ENCODE data around the gene LFNG.
"Not testable (repeated sequence)": the region's sequence is repeated elsewhere in the genome, so short reads cannot be mapped to it uniquely, and the experiment has no call there.

LFNG gene

DNA sequence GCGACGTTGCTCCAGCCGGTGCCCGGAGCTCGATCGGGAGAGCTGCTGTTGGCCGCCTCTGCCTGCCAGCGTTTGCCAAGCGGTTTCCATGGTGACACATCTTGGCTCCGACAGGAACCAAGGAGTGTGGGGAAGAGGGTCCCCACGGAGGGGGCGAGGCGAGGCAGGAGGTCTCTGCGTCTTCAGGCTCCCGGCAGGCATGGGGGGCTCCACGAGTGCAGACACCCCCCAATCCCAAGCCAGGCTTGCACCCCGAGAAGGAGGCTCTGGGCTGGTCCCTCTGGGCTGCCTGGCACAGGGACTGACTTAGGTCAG lies 12.2 kb downstream of the LFNG start:
- not testable (repeated sequence) for DNase-seq

DNA sequence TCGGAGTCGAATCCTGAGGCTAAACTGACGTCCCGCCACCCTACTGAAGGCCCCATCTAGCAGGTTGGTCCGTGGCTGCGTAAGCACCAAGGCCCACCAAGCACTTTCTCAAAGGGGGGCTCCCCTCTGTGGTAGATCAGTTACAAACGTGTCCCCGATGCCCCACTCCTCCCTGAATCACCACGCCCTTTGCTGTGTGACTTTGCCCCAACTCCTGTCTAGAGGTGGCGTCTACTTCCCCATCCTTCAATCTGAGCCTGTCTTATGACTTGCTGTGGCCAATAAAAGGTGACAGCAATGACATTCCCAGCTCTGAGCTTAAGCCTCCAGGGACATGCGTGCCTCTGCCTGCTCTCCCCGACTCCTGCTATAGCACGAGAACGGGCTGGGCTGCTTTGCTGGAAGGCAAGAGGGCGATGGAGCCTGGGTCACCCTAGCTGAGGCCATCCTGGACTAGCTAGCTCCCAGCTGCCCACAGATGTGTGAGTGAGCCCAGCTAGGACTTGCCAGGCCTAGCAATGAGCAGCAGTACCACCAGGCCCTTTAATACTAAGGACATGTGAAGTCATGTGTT lies 12.7 kb downstream of the LFNG start:
- DNase-seq, result not testable (repeated sequence)

DNA sequence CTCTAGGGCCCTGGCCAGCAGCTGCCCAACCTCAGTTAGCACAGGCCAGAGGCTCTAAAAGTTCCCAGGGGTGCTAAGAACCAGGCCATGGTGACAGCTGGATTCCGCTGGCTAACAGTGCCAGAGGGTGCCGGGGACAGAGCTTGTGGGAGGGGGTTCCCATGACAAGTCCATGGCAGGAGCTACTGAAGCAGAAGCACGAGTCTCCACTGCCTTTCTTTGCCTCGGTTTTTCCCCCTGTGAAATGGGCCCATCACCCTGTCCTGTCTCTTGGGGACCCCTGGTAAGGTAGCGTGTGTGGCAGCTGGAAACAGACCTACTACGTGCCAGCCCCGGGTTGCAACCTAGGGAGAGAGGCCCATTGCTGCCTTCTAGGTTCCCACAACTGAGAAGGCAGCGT lies 13.2 kb downstream of the LFNG start:
- DNase-seq, result not testable (repeated sequence)

DNA sequence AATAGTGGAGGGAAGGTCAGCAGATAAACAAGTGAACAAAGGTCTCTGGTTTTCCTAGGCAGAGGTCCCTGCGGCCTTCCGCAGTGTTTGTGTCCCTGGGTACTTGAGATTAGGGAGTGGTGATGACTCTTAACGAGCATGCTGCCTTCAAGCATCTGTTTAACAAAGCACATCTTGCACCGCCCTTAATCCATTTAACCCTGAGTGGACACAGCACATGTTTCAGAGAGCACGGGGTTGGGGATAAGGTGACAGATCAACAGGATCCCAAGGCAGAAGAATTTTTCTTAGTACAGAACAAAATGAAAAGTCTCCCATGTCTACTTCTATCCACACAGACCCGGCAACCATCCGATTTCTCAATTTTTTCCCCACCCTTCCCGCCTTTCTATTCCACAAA lies 14.0 kb downstream of the LFNG start:
- DNase-seq, result not testable (repeated sequence)

DNA sequence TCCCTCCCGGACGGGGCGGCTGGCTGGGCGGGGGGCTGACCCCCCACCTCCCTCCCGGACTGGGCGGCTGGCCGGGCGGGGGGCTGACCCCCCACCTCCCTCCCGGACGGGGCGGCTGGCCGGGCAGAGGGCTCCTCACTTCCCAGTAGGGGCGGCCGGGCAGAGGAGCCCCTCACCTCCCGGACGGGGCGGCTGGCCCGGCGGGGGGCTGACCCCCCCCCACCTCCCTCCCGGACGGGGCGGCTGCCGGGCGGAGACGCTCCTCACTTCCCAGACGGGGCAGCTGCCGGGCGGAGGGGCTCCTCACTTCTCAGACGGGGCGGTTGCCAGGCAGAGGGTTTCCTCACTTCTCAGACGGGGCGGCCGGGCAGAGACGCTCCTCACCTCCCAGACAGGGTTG lies 14.6 kb downstream of the LFNG start:
- DNase-seq, result not testable (repeated sequence)

DNA sequence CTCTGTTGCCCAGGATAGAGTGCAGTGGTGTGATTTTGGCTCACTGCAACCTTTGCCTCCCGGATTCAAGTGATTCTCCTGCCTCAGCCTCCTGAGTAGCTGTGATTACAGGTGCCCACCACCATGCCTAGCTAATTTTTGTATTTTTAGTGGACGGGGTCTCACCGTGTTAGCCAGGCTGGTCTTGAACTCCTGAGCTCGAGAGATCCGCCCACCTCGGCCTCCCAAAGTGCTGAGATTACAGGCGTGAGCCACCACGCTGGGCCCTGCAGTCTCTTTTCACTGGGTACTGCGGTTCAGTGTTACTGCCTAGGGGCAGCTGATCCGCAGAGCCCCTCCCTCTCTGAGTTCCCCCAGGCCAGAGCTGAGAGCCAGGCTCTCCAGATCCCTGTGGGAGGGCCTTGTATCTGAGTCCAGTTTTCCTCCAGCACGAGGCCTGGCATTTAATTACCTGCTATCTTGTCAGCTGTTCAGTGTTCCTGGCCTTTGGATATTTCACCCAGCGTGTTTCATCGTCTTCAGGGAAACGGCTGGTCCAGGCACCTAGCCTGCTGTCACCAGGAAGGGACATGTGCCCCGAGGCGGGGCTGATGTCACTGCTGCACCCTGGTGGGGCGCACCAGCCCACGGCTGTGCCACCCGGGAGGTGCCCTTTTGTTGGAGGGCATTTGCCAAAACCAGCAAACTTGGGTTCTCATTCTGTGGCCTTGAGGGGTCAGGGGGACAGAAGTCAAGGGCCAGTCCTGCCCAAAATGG lies 16.5 kb downstream of the LFNG start:
- DNase-seq, result not testable (repeated sequence)

DNA sequence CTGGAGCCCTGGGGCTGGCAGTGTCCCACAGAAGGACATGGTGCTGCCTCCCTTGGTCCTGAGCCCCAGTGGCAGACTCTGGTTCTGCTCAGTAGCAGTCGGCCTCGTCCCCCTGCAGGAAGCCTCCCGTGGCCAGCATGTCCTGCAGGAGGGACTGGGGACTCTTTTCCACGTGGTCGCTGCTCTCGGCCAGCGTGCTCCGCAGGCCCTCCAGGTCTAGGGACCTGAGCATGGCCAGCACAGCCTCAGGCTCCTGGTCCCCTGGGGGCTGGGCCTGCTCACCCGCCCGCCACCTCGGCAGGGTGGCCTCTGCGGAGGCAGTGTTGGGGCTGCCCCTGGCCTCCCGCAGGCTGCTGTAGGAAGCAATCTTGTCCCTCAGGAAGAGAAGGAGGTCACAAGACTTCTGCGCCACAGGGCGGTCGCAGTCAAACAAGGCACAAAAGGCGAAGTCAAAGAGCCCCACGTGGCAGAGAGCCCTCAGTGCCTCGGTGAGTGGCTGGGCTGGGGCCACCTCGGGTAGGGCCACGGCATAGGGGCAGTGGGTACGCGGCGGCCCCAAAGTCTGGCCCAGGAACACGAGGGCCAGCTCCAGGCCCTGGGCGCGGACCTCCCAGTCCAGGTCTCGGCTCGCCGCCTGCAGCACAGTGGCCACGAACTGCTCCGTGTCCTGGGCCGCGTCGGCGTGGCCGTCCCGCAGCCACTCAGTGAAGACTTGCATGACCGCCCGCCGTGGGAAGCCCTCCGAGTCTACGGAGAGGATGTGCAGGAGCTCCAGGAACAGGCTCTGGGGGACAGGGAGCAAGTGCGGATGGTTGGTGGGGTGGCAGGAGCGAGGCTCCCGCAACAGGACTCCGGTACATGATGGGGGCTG lies 18.6 kb downstream of the LFNG start:
- no peak for DNase-seq

DNA sequence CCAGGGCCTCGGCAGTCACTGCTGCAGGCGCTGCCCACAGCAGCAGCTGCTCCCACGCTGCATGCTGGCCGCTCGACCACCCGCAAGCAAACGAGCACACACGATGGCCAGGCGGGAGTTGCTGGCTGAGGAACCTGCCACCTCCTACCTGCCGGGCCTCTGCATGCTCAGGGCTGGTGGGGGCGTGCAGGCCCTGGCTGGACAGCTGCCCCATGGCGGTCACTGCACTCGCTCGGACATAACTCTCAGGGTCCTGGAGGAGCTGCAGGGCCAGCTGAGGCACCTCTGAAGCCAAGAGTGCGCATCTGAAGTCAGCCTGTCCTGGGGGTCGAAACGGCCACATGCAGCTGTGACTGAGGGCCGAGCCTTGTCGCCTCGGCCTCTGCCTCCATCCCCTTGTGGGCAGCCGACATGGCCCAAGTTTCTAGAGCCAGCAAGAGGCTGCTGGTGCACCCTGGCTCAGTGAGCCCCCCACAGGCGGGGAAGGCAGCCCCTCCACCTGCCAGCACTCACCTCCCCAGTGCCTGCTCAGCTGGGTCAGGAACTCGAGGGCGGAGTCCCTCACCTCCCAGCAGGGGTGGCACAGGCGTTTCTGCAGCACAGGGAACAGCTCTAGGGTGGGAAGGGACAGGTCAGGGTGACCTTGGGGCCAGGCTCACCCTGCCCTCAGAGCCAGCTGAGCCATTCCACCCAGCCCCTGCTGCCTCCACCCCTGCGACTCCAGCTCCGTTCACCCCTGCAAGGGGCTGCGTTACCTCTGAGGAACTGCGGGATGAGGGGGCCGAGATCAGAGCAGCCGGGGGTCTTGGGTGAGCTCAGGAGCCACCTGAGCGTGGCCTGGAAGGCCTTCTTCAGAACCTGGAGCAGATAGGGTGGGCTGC lies 19.7 kb downstream of the LFNG start:
- DNase-seq, result no peak

DNA sequence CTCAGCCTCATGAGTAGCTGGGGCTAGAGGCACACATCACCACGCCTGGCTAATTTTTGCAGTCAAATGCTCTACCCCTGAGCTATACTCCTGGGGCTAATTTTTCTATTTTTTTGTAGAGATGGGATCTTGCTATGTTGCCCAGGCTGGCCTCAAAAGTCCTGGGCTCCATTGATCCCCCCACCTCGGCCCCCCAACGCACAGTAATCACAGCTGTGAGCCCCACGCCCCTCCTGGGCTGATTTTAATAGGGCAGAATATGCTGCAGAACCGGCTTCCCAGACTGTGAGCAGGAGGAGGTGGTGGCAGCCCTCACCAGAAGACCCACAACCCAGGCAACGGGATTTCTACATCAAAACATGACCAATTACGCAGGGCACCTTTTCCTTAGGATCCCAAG lies 20.6 kb downstream of the LFNG start:
- DNase-seq, result no peak

DNA sequence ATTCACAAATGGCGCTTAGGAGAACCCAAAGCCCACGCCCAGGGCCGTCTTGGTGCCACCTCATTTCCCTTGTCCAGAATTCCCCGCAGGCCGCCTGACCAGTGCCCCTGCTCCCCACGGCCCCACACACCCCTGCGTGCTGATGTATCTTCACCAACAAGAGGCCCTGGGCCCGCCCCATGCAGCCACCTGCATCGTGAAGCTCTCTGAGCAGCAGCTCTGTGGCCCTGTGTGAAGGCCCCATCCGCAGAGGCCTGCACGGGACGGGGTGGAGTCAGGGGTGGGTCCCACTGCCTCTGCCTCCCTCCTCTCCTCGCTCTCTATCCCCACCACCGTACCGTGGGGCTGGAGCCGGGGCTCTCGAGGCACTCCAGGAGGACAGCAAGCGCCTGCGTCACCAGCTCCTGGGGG lies 21.1 kb downstream of the LFNG start:
- no peak for DNase-seq

DNA sequence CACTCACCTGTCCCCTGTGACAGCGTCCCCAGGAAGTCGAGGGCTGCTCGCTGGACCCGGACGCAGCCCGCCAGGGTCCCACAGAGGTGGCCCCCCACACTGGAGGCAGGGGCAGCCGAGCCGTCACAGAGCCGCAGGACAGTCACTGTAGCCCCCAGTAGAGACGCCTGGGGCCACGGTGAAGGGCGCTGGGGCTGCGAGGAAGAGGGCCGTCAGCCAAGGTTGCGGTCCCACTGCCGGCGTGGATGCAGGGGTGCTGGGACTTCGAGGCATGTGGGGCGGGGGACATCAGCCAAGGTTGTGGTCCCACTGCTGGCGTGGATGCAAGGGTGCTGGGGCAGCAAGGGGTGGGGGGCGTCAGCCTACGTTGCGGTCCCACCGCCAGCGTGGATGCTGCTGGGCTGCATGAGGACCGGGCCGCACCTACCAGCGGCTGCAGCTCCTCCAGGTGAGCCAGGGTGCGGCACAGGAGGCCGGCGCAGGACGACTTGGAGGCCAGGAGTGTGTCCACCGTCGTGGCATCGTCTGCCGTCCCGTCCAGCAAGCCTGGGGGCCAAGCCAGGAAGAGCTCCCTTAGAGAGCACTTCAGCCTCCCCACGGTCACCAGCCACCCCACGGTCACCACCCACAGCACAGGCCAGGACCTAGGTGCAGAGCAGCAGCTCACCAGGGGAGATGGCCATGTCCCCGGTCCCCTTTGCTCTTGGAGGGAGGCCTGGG lies 21.9 kb downstream of the LFNG start:
- DNase-seq, result no peak

DNA sequence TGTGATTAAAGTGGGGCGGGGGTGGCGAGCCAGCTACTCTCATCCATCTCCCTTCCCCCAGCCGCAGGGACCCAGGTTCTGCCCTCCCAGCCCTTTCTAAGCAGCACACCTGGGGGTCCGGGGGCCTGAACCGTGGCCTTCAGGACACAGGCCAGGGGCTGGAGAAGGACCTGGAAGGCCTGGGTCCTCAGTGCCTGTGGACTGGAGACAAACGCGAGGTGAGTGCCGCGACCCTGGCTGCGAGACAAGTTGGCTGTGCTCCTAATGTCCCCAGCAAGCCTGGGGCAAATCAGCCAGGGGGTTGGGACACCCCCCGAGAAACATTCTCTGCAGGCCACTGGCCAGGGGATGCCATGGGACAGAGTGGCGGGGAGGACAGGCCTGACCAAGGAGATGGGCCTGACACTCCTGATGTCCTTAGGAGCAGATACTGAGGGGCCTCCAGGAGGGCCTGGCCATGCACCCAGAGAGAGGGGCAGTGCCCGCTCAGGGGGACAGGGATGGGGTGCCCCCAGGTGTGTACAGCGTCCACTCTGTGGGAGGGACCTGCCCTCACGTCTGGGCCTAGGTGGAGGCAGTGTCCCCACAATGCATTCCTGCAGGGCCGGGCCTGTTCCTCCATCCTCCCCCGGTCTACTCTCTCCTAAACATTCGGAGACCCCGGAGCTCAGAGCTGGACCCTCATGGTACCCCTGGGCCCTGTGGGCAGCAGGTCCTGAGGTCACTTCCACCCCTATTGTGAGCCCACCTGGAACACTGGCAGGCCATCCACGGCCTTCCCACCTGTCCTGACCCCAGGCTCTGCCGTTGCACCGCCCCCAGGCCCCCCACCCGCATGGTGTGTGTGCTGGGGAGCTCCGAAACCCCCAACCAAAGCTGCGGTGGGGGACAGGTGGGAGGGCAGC lies 22.7 kb downstream of the LFNG start:
- no peak for DNase-seq

DNA sequence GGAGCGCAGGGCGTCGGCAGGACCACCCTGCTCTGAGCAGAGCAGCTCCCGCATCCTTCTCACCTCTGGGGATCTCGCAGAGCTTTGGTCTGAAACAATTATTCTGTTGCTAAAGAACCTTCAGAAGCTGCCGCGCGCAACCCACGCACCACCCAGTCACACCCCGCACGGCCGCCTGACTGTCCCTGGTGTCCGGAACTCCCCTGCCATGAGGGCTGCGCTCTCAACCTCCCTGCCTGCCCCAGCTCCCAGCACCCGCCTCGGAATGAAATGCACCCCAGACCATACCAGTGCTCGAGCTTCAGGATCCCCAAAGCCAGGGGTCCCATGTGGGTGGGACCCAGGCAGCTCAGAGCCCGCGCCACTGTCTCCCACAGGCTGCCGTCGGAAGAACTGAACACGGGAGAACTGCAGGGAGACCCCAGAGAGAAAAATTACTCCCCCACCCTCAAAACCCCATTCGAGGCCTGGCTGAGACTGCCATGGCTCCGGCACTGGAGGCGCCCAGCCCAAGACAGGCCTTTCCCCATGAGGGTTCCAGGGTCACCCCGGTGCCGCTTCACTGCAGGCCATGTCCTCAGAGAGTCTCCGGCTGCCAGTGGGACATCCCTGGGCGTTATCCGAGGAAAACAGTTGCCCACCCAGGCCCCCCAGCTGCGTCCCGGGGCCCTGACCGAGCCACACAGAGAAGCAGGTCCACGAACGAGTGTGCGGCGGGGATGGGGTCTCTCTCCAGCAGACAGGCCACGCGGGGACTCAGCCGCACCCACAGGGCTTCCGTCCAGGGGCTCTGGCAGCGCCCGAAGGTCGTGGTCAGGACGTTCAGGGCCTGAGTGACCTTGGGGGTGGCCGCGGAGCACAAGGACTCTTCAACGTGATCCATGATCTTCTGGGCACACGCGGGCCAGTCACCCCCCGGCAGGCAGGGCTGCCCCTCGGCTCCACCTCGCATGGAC lies 23.6 kb downstream of the LFNG start:
- DNase-seq, result no peak

DNA sequence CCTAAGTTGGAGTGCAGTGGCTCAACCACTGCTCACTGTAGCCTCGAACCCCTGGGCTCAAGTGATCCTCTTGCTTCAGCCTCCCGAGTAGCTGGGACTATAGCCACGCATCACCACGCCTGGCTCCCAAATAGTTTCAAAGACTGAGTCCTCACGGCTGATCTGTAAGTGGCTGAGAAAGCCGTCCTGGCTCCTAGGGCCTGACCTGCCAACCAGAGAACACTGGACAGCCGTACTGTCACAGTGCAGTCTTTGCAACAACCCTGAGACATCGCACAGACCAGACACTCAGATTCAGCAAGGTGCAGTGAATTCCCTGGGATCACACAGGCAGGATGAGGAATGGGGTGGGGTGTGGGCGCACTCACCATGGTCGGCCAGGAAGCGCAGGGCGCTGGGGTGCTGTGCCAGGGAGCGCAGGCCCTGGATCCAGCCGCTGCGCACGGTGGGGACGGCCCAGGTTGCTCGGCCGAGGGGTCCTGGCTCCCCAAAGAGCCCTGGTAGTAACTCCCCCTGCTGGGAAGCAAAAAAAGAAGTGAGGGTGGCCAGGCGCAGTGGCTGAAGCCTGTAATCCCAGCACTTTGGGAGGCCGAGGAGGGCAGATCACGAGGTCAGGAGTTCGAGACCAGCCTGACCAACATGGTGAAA lies 25.1 kb downstream of the LFNG start:
- no peak for DNase-seq

DNA sequence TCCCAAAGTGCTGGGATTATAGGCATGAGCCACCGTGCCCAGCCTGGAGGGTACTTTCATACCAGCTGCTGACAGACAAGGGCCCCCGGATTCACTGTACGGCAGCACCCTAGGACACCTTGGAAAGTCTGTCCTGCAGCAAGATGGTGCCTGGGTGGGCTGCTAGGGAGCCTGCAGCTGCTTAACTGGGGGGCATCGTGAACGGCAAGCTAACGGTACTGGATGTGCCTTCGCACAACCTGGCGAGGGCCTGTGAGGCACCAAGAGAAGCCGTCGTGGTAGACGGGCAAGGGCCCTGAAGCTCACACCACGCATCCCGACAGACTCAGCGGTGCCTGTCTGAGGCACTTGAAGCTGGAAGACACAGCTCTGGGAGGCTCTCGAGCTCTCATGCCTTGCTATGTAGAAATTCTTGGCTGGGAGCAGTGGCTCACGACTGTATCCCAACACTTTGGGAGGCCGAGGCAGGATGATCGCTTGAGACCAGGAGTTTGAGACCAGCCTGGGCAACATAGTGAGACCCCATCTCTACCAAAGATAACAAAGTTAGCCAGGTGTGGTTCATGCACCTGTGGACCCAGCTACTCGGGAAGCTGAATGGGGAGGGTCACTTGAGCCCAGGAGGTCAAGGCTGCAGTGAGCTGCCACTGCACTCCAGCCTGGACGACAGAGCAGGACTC lies 26.3 kb downstream of the LFNG start:
- no peak for DNase-seq

DNA sequence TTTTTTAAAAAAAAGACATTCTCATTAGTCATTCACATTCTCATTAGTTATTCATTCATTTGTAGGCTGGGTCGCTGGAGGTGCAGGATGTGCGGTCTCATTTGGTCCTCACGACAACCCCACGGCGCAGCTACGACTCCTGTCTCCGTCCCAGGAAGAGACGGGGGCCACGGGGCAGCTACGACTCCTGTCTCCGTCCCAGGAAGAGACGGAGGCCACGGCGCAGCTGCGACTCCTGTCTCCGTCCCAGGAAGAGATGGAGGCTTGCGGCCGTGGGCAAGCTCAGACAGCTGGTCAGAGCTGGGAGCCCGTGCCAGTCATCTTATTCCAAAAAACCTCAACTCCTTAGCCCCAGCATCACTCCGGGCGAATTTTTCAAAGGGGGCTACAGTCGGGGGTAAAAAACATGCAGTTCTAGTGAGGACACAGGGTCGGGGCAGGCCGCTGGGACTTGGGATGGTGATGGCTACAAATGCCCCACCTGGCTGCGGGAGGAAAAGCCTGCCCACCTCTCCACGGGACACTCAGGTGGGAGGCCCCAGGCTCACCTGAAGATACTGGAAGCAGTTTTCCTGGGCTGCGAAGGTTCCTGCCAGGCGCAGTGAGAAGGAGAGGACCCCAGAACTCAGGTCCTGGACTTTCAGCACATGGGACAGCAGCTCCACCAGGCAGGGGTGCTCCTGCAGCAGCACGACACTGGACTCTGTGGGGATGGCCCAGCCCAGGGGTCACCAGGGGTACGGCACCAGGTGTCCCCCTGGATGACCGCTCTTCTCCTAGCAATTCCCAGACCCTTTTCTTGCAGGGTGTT lies 27.4 kb downstream of the LFNG start:
- no peak for DNase-seq

DNA sequence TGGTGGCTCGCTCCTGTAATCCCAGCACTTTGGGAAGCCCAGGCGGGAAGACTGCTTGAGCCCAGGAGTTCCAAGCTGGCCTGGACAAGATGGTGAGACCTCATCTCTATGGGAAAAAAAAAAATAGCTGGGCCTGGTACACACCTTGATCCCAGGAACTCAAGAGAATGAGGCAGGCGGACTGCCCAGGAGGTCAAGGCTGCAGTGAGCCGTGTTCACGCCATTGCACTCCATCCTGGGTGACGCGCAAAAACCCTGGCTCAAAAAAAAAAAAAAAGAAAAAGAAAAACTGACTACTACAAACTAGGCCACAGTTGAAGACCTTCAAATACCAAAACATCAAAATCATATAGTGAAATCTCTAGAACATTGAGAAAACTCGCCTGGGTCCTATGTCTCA lies 31.8 kb downstream of the LFNG start:
- no peak for DNase-seq

DNA sequence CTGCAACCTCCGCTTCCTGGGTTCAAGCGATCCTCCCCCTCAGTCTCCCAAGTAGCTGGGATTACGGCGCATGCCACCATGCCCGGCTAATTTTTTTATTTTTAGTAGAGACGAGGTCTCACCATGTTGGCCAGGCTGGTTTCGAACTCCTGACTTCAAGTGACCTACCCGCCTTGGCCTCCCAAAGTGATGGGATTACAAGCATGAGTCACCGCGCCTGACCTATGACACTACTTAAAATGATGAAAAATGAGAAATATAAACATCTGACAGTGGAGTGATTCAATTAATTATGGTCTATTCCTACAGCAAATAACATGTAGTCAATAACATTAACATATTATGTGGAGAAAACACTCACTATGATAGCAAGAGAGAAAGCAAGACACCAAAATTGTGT lies 33.5 kb downstream of the LFNG start:
- no peak for DNase-seq

Measured in kidney glomerular epithelial cell (primary cell).